Kidney epithelial cell (primary cell): Measurements from ENCODE around the gene WASF2. TPM values are rescaled to one million over a fixed set of nuclear protein-coding genes. Genes with fewer than 3 reads are reported as not detected.

Source experiments
- DNase-seq: peaks from one replicate; pipeline ENCODE4 v3.0.0-alpha.2; 2010; ENCODE audit warnings: low read depth
- H3K27me3 ChIP-seq: 2 replicates; pipeline ENCODE4 v1.6.0; 2011; ENCODE audit warnings: low read length; ENCODE audit not compliant: control insufficient read depth, insufficient read depth
- H3K36me3 ChIP-seq: 2 replicates; pipeline ENCODE4 v1.5.1; 2011; ENCODE audit warnings: low read length; ENCODE audit not compliant: control insufficient read depth, insufficient read depth
- H3K4me3 ChIP-seq: 2 replicates; pipeline ENCODE4 v1.5.1; 2011; ENCODE audit warnings: low read depth, mild to moderate bottlenecking, control low read depth, low read length
- total RNA-seq: library from RNA; depleted of rRNA; stranded (reverse); fragments of >200 nt; gene quantifications from 2 replicates; pipeline ENCODE4 v1.2.3, GENCODE V29; 2015
- TF ChIP-seq, protein P1 (sequence below): IDR thresholded peaks from 2 replicates; pipeline ENCODE4 v1.5.1; 2011; ENCODE audit warnings: mild to moderate bottlenecking, moderate library complexity, low read length, control low read depth, inconsistent platforms; ENCODE audit not compliant: insufficient read depth, poor library complexity, severe bottlenecking

The WASF2 gene
- total RNA-seq, 1 donor from 2014 or later: 52.4 TPM

GRCh38 chr1:27445177-27445936 lies 44.6 kb downstream of the WASF2 start:
- Histone ChIP-seq H3K27me3 (no peaks in the 10 kb centered on the region), H3K36me3 (no peaks in the 10 kb centered on the region), H3K4me3 (no peak overlapping the region)
- TF ChIP-seq, protein P1, sequence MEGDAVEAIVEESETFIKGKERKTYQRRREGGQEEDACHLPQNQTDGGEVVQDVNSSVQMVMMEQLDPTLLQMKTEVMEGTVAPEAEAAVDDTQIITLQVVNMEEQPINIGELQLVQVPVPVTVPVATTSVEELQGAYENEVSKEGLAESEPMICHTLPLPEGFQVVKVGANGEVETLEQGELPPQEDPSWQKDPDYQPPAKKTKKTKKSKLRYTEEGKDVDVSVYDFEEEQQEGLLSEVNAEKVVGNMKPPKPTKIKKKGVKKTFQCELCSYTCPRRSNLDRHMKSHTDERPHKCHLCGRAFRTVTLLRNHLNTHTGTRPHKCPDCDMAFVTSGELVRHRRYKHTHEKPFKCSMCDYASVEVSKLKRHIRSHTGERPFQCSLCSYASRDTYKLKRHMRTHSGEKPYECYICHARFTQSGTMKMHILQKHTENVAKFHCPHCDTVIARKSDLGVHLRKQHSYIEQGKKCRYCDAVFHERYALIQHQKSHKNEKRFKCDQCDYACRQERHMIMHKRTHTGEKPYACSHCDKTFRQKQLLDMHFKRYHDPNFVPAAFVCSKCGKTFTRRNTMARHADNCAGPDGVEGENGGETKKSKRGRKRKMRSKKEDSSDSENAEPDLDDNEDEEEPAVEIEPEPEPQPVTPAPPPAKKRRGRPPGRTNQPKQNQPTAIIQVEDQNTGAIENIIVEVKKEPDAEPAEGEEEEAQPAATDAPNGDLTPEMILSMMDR: no peak
- DNase-seq: no peak

- TF ChIP-seq, protein P1: no peak
- Histone ChIP-seq H3K36me3 (no peaks in the 10 kb centered on the region), H3K4me3 (no peak overlapping the region), H3K27me3 (no peaks in the 10 kb centered on the region)
- DNase-seq: no peak
Measured at GRCh38 chr1:27444632-27445031, 45.3 kb downstream of the WASF2 start.

DNA sequence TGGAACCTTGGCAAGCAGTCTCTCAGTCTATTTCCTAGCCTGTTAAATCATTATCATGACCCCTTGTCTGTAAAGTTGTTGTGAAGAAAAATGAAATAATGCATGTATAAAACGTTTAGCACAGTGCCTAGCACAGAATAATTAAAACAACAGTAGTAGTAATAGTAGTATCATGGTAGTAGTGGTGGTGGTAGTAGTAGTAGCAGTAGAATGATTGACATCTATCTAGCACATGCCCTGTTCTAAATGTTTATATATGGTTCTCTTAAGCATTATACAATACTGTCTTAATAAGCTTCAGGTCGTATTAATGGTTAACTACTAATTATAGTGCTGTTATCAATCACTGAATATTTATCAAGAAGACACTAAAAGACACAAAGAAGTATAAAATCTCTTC lies 50.8 kb downstream of the WASF2 start:
- H3K27me3 ChIP-seq: no peaks in the 10 kb centered on the region
- H3K36me3 ChIP-seq: no peaks in the 10 kb centered on the region
- TF ChIP-seq, protein P1: no peak
- no peak overlapping the region for H3K4me3 ChIP-seq
- no peak for DNase-seq

- H3K27me3 ChIP-seq: no peaks in the 10 kb centered on the region
- no peak overlapping the region for H3K4me3 ChIP-seq
- no peak for DNase-seq
- TF ChIP-seq, protein P1: no peak
- H3K36me3 ChIP-seq: no peaks in the 10 kb centered on the region
Measured at GRCh38 chr1:27438621-27439061, 51.3 kb downstream of the WASF2 start.

DNA sequence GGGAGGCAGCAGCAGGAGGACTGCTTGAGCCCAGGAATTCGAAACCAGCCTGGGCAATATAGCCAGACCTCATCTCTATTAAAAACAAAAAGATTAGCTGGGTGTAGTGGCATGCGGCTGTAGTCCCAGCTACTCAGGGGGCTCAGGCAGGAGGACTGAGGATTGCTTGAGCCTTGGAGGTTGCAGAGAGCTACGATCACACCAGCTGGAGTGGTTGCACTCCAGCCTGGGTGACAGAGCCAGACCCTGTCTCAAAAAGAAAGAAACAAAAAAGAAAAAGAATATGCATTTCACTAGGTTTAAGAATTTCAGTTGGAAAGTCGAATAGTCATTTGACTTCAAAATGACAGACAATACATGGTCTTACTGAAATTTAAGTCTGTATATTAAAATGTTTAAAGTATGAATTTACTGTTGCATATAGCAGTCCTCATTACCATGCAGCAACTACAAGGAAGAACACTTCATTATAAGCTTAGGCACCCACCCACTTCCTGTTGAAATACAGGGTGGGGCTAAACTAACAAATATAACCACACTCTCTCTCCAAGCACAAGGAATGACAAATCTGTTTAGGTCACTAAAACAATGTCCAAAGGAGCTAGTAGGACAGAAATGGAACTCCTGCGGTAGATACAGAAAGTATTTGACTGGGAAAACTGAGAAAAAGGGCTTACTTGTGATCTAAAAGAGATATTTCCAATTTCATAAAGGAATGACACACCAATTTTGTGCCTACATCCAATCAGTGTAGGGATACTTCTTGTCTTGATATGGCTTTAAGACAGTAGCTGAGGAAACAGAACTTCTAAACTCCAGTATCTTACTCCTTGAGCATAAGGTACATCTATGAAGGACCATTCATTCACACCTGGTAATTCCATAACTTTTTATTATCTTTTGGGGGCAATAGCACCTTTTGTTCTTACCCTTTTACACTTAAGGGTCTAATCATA lies 53.5 kb downstream of the WASF2 start:
- TF ChIP-seq, protein P1: no peak
- DNase-seq: peak; percentile 23
- Histone ChIP-seq H3K27me3 (no peaks in the 10 kb centered on the region), H3K4me3 (no peak overlapping the region), H3K36me3 (no peaks in the 10 kb centered on the region)
